Measurements from ENCODE around the gene ENAH.

DNA sequence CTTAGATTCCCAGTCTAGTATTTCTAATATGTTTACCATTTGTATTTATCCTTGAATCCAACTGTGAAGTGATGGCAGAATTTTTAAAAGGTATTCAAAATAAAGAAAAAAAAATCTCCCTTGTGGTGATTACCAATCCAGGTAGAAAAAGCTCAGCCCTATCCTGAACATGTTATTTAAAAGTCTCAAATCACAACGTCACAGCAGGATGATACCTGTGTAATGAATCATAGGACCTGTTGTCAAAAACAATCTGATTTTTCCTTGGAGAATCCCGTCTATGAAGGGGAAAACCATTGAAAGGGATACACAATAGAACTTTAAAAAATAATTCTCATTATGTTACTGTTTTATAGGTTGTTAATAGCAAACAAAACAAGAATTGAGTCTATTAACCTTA, 148.1 kb downstream of the ENAH start:
- TF ChIP-seq, protein P1, sequence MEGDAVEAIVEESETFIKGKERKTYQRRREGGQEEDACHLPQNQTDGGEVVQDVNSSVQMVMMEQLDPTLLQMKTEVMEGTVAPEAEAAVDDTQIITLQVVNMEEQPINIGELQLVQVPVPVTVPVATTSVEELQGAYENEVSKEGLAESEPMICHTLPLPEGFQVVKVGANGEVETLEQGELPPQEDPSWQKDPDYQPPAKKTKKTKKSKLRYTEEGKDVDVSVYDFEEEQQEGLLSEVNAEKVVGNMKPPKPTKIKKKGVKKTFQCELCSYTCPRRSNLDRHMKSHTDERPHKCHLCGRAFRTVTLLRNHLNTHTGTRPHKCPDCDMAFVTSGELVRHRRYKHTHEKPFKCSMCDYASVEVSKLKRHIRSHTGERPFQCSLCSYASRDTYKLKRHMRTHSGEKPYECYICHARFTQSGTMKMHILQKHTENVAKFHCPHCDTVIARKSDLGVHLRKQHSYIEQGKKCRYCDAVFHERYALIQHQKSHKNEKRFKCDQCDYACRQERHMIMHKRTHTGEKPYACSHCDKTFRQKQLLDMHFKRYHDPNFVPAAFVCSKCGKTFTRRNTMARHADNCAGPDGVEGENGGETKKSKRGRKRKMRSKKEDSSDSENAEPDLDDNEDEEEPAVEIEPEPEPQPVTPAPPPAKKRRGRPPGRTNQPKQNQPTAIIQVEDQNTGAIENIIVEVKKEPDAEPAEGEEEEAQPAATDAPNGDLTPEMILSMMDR (conservative IDR thresholded peaks at IDR 0.05 in 1 of 2, IDR thresholded peaks at IDR 0.05 in 1 of 2; ENCODE audit: extremely low read depth in 1 of 2, insufficient read depth in 1 of 2, low read depth in 1 of 2, low read length in 2 of 2) = no peak
- TF ChIP-seq EZH2 (IDR thresholded peaks at IDR 0.05; ENCODE audit: borderline replicate concordance, low read length) = no peak

Data from mammary epithelial cell (primary cell).